HG03095 (cell line): Measurements from ENCODE around the gene ZNF608.

Experiments
- ATAC-seq: cut with Tn5 transposase; IDR thresholded peaks from one replicate; pipeline ENCODE4 v1.9.1; 2021; ENCODE audit warnings: moderate library complexity; ENCODE audit not compliant: unreplicated experiment

The ZNF608 gene

GRCh38 chr5:124754206-124754927 is 7.9 kb upstream of the ZNF608 start:
- ATAC-seq: no peak

DNA sequence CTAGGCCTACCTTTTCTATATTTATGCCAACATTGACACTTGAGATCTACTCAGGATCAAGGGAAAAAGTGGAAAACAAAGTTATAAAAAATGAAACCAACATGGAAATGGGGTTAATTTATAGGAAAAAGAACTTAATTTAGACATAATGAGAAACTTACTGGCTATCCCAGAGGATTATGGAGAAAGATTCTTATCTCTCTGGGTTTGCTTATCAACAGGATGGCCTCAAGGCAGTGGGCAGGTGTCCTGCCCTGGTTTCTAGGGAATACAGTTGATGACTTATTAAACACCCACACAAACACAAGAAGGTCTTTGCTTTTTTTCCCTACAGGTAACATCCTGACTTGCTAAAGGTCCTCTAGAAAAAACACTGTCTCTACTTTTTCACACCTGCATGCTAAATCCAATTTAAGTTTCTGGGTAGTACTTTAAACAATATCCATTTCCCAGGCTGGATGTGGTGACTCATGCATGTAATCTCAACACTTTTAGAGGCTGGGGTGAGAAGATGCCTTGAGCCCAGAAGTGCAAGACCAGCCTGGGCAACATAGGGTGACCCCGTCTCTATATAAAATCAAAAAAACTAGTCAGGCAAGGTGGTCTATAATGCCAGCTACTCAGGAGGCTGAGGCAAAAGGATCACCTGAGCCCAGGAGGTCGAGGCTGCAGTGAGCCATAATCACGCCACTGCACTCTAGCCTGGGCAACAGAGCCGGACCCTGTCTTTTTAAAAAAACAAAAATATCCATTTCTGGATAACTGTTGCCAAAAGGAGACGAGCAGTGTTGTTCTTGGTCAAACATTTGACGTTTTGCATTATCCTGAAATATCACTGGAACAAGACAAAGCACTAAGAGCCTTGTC is 6.6 kb upstream of the ZNF608 start:
- ATAC-seq: no peak

DNA sequence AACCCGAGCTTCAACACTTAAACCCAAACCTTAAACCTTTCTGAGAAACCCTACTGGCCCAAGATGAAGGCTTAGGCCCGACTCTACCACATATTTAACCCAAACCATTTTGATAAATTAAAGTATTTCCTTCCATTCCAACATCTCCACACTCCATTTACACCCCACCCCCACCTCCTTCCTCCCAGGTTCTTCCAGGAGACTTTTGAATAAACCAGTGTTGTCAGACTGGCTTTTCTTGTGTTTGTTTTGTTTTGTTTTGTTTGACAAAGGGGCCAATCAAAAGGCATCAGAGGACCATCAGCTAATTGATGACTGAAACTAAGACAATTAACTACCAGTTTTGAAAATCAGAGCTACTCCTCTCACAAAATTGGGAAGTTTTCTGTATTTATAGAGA is 4.6 kb upstream of the ZNF608 start:
- no peak for ATAC-seq

DNA sequence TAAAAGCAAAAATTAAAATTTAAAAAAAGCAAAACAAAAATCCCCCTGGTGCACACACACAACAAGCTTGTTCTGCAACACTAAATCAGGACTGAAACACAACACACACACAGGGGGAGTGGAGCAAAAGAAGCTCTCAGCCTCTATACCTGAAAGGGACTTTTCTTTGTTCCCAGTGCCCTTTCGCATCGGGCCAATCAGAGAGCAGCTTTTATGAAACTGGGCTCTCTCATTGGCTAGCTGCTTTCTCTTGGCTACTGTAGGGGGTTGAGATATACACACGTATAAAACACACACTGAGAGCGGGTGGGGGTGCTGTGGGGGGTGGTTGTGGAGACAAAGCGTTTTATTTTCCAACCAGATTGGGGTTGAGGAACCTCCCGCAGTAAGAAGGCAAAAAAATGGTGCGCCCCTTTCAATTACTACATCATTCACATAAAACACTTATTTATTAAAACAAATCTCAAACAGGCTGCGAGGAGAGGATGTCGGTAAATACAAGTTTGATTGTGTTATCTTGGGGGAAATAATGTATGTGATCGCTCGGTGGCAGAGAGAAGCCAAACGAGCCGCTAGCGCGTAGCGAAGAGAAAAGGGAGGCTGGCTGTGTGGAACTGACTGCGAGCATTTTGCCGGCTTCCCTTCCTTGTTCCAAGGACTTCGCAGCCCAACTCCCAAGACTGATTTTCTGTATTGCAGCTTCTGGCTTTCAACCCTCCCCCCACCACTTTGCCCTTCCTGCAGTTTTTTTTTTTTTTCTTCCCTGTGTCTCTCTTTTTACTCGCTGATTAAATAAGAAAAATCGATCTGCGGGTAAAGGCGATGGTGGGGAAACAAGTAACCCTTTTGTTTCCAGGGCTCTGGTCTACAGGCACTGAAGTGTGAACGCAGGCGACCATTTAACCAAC is 2.5 kb upstream of the ZNF608 start:
- peak; percentile 84 for ATAC-seq

- peak; percentile 47 for ATAC-seq
These were observed 1.6 kb upstream of the ZNF608 start for GRCh38 chr5:124747791-124748686.

- ATAC-seq: no peak
These were observed 714 bp upstream of the ZNF608 start for GRCh38 chr5:124746916-124747790.

- no peak for ATAC-seq
These were observed 1.2 kb downstream of the ZNF608 start for GRCh38 chr5:124745007-124745927.

- ATAC-seq: no peak
These were observed 2.1 kb downstream of the ZNF608 start for GRCh38 chr5:124744170-124744971.

DNA sequence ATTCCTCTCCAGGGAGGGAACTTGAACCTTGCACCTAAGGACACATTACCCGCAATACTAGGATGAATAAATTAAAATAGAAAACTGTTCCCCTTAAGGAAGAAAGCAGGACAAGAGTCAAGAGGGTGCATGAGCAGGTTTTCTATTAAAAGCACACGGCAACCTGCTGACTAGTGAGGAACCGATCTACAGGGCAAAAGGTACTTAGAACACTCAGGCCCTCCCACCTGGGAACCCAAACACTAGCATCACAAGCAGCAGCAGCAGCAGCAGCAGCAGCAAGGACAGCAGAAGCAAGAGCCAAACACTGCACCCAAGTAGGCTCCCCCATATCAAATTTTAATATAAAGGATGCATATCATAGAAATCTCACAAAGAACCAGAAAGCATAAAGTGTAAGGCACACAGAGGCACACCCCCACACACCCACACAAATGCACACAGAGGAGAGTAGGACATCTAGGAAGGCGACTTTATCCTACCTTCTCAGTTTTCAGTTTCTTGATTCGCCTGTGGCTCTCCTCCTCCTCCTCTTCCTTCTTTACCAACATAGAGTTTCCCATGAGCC is 2.8 kb downstream of the ZNF608 start:
- ATAC-seq: no peak

- ATAC-seq: no peak
These were observed 3.3 kb downstream of the ZNF608 start for GRCh38 chr5:124742983-124743601.

- ATAC-seq: no peak
These were observed 3.9 kb downstream of the ZNF608 start for GRCh38 chr5:124742521-124742920.

- no peak for ATAC-seq
These were observed 4.5 kb downstream of the ZNF608 start for GRCh38 chr5:124741711-124742496.

DNA sequence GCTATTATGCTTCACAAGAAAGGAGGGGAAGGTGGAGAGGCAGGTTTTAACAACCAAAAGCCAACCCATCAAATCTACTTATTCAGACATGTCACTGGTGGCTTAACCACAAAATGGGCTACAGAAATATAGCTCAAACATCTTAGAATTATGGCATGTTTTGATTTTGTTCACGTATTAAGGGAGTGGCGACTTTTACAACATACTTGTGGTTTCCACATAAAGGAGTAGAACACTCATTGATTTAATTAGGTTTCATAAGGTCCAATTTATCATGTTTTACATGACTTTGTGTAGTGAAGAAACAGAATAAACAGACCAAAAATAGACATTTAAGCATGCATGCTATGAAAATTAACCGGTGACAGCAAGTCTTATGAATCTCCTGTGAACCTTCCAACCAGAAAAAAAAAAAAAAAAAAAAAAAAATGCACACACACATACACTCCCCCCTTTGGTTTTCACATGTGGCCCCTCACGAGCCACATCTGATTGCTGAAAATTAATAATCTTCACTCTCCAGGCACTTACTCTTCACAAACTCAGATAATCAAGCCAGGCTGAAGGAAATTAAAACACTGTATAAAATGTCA is 5.4 kb downstream of the ZNF608 start:
- no peak for ATAC-seq

GRCh38 chr5:124740071-124740470 is 6.4 kb downstream of the ZNF608 start:
- no peak for ATAC-seq

DNA sequence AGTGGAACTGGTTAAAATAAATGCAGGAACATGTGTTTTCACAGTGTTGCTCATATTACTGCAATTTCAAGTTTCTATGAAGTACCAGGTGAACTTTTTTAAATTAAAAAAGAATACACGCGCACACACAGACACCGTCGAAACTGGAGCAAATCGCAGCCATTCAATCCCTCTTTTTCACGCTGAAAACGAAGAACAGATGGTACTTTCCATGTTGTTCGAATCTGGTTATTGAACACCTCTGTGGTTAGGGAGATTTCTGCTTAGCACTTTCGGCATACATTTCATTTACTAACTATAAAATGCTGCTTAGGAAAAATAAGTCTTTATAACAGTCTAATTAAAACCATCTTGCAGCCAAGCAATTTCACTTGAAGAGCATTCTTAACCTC is 6.8 kb downstream of the ZNF608 start:
- ATAC-seq: no peak
